OCI-LY3 (cell line): ENCODE results near the gene NOL6.

Experiments
- H2AFZ ChIP-seq: fragments of 200-600, 300-600 bp; shearing (Covaris generic); 2 replicates; pipeline ENCODE4 v1.6.0; 2014; ENCODE audit warnings: antibody characterized with exemption, low read depth, low read length
- H3K27ac ChIP-seq: fragments of 200-600, 300-600 bp; sonication (generic); 2 replicates; pipeline ENCODE4 v1.5.1; 2014; ENCODE audit warnings: mild to moderate bottlenecking, low read length, moderate library complexity, mixed read lengths
- H3K27me3 ChIP-seq: fragments of 200-600, 300-600 bp; sonication (generic); 2 replicates; pipeline ENCODE4 v1.6.1; 2014; ENCODE audit warnings: low read depth, low read length, mixed read lengths
- H3K36me3 ChIP-seq: fragments of 200-600, 300-600 bp; sonication (generic); replicated peaks from 2 replicates; pipeline ENCODE3; 2014; ENCODE audit warnings: low read depth, low read length, mixed read lengths
- H3K4me1 ChIP-seq: fragments of 300-600, 200-600 bp; sonication (generic); 2 replicates; pipeline ENCODE4 v1.6.1; 2014; ENCODE audit warnings: low read length, mixed read lengths
- H3K4me2 ChIP-seq: fragments of 200-600, 300-600 bp; sonication (generic); 2 replicates; pipeline ENCODE4 v1.6.1; 2014; ENCODE audit warnings: low read length, mixed read lengths
- H3K4me3 ChIP-seq: fragments of 300-600, 200-600 bp; sonication (generic); 2 replicates; pipeline ENCODE4 v1.5.1; 2014; ENCODE audit warnings: antibody characterized with exemption, mild to moderate bottlenecking, low read length, moderate library complexity
- H3K79me2 ChIP-seq: fragments of 300-600, 200-600 bp; shearing (Covaris generic); 2 replicates; pipeline ENCODE4 v1.6.1; 2014; ENCODE audit warnings: mild to moderate bottlenecking, low read length, mixed read lengths
- H3K9ac ChIP-seq: fragments of 300-600, 200-600 bp; shearing (Covaris generic); 2 replicates; pipeline ENCODE4 v1.6.0; 2014; ENCODE audit warnings: mild to moderate bottlenecking, low read length, moderate library complexity
- H3K9me3 ChIP-seq: fragments of 200-600, 300-600 bp; shearing (Covaris generic); 2 replicates; pipeline ENCODE4 v1.6.1; 2014; ENCODE audit warnings: low read length, mixed read lengths; ENCODE audit not compliant: insufficient read depth
- H4K20me1 ChIP-seq: fragments of 200-600, 300-600 bp; sonication (generic); 2 replicates; pipeline ENCODE4 v1.6.1; 2016; ENCODE audit warnings: low read length, mixed read lengths; ENCODE audit not compliant: insufficient read depth
- EZH2phosphoT487 ChIP-seq: fragments of 200-600 bp; shearing (Covaris generic); IDR thresholded peaks from 2 replicates; pipeline ENCODE4 v1.6.1; 2018; ENCODE audit warnings: antibody characterized with exemption, mixed run types, low read depth
- TF ChIP-seq, protein P1 (sequence below): fragments of 200-600, 300-600 bp; sonication (generic); IDR thresholded peaks from 2 replicates; pipeline ENCODE4 v1.5.1; 2014; ENCODE audit warnings: antibody characterized with exemption, low read length, low read depth

NOL6 gene

DNA sequence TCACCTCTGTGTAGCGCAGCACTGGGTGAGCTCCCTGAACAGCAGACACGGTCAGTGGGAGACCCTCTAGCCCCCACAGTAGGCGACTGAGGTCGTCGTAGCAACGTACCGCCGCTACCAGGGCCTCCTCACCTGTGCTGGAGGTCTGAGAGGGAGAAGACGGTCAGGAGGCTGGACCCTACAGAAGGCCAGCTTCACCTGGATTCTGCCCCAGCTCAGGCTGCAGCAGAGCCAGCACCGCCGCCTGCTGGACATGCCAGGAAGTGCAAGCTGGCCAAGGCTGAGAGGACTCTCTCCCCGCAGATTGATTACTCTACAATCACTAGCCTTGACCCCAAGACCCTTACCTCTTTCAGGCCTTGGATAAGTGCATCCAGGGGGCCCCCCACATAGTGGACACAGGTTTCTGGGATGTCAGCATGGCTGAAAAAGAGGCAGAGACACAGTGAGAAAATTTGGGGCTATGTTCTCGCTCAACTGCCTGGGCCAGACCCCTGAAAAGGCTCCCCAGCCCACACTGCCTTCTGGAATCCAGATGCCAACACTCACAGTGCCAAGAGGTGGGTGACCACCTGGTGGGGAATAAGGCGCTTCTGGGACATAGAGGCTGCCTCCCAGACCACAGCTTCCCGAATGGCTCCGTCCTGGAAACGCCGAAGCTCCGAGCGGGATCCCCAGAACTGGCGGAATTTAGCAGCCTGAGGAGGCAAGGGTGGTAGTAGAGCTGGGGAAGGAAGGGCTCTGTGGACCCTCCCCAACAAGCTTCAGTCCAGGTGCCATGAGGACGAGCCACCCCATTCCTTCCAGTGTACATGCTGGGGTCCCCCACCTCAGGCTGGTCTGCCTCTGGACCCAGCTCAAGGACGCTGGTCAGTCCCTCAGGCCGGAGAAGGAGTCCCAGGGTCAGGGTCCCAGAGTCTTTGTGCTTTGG lies 6.9 kb downstream of the NOL6 start:
- Histone ChIP-seq H3K9ac (no peak overlapping the region), H4K20me1 (no peaks in the 10 kb centered on the region), H3K4me2 (no peak overlapping the region), H2AFZ (no peak overlapping the region), H3K4me1 (peaks cover 1% of the 10 kb centered on the region), H3K79me2 (peaks cover 8% of the 10 kb centered on the region), H3K4me3 (no peak overlapping the region), H3K27me3 (no peaks in the 10 kb centered on the region), H3K9me3 (no peaks in the 10 kb centered on the region), H3K36me3 (peaks cover 76% of the 10 kb centered on the region), H3K27ac (no peak overlapping the region)
- TF ChIP-seq, protein P1, sequence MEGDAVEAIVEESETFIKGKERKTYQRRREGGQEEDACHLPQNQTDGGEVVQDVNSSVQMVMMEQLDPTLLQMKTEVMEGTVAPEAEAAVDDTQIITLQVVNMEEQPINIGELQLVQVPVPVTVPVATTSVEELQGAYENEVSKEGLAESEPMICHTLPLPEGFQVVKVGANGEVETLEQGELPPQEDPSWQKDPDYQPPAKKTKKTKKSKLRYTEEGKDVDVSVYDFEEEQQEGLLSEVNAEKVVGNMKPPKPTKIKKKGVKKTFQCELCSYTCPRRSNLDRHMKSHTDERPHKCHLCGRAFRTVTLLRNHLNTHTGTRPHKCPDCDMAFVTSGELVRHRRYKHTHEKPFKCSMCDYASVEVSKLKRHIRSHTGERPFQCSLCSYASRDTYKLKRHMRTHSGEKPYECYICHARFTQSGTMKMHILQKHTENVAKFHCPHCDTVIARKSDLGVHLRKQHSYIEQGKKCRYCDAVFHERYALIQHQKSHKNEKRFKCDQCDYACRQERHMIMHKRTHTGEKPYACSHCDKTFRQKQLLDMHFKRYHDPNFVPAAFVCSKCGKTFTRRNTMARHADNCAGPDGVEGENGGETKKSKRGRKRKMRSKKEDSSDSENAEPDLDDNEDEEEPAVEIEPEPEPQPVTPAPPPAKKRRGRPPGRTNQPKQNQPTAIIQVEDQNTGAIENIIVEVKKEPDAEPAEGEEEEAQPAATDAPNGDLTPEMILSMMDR = peak; percentile 75
- TF ChIP-seq EZH2phosphoT487 = no peak

DNA sequence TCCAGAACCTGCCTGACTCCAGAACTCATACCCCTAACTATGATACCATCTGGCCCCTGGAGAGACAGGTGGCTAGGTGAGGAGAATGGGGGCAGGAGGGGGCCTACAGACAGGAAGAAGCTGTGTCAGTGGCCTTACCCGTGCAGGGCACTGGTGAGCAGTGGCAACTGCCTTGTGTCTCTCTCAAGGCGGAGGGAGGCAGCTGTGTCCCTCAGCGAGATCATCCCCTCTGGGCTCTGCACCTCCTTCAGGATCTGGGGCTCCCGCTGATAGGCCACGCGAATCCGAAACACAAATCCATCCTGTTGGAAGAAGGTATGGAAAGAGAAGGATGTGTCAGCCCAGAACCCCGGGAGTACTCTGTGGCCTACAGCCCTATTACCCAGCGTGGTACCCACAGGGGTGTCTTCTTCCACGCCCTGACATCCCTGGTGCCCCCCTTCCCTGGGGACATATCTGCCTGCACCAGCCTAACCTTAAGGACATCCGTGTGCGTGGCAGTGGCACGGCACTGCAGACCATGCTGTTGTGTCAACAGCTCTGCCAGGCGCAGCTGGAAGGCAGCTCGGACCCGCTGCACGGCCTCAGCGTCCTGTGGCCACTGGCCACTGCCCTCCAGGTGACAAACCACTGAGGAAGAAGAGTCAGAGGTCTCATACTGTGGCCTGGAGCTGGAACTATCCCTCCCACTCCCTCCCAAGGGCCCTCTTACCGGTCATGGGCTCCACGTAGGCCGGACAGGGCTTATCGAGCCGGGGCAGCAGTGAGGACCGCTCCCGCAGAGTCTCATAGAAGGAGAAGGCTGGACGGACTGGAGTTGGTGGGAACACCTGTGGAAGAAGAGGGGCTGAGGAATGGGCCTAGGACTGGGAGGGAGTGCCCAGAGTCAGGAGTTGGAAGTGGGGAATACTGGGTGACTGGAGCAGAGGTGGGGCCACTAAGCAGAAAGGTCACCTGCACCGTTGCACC lies 7.8 kb downstream of the NOL6 start:
- Histone ChIP-seq H4K20me1 (no peaks in the 10 kb centered on the region), H3K4me3 (no peak overlapping the region), H3K79me2 (no peaks in the 10 kb centered on the region; the same call in 1 of the 2 replicates), H3K36me3 (peaks cover 78% of the 10 kb centered on the region), H3K27ac (no peak overlapping the region), H3K27me3 (no peaks in the 10 kb centered on the region), H2AFZ (no peak overlapping the region), H3K4me1 (no peaks in the 10 kb centered on the region), H3K4me2 (no peak overlapping the region), H3K9me3 (no peaks in the 10 kb centered on the region), H3K9ac (no peak overlapping the region)
- TF ChIP-seq, protein P1 = no peak
- no peak for TF ChIP-seq EZH2phosphoT487

DNA sequence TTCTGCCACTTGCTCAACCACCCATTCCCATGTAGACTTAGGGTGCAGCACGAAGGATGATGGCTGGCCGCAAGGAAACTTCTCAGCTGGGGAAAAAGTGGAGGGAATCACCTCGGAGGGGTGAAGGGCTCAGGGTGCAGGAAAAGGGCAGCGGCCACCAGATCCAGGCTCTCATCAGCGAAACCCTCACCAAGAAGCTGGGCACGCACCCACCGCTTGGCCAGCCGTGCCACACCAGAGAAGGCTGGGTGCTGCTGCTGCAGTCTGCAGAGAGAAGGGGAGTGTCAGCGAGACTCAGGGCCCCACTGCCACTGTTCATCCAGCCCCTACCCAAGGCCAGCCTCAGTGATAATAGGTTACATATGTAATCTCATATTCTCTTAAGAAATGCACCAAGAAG lies 8.6 kb downstream of the NOL6 start:
- TF ChIP-seq, protein P1 = no peak
- TF ChIP-seq EZH2phosphoT487 = no peak
- H3K36me3 ChIP-seq = peaks cover 79% of the 10 kb centered on the region
- H3K4me1 ChIP-seq = no peaks in the 10 kb centered on the region
- H3K4me3 ChIP-seq = no peak overlapping the region
- no peak overlapping the region for H2AFZ ChIP-seq
- no peak overlapping the region for H3K4me2 ChIP-seq
- H3K27me3 ChIP-seq = no peaks in the 10 kb centered on the region
- no peaks in the 10 kb centered on the region for H3K79me2 ChIP-seq
- no peak overlapping the region for H3K9ac ChIP-seq
- H4K20me1 ChIP-seq = no peaks in the 10 kb centered on the region
- H3K9me3 ChIP-seq = no peaks in the 10 kb centered on the region
- H3K27ac ChIP-seq = no peak overlapping the region
